ENCODE results near the gene EPS15.

- TF ChIP-seq, protein P1, sequence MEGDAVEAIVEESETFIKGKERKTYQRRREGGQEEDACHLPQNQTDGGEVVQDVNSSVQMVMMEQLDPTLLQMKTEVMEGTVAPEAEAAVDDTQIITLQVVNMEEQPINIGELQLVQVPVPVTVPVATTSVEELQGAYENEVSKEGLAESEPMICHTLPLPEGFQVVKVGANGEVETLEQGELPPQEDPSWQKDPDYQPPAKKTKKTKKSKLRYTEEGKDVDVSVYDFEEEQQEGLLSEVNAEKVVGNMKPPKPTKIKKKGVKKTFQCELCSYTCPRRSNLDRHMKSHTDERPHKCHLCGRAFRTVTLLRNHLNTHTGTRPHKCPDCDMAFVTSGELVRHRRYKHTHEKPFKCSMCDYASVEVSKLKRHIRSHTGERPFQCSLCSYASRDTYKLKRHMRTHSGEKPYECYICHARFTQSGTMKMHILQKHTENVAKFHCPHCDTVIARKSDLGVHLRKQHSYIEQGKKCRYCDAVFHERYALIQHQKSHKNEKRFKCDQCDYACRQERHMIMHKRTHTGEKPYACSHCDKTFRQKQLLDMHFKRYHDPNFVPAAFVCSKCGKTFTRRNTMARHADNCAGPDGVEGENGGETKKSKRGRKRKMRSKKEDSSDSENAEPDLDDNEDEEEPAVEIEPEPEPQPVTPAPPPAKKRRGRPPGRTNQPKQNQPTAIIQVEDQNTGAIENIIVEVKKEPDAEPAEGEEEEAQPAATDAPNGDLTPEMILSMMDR (tag by site-specific recombination; IDR thresholded peaks at IDR 0.05) = no peak
- TF ChIP-seq, protein P2, sequence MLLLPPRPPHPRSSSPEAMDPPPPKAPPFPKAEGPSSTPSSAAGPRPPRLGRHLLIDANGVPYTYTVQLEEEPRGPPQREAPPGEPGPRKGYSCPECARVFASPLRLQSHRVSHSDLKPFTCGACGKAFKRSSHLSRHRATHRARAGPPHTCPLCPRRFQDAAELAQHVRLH (tag by site-specific recombination; IDR thresholded peaks at IDR 0.05) = no peak
- no peak for TF ChIP-seq ZNF629 (tag by site-specific recombination; IDR thresholded peaks at IDR 0.05)
- TF ChIP-seq, protein P3, sequence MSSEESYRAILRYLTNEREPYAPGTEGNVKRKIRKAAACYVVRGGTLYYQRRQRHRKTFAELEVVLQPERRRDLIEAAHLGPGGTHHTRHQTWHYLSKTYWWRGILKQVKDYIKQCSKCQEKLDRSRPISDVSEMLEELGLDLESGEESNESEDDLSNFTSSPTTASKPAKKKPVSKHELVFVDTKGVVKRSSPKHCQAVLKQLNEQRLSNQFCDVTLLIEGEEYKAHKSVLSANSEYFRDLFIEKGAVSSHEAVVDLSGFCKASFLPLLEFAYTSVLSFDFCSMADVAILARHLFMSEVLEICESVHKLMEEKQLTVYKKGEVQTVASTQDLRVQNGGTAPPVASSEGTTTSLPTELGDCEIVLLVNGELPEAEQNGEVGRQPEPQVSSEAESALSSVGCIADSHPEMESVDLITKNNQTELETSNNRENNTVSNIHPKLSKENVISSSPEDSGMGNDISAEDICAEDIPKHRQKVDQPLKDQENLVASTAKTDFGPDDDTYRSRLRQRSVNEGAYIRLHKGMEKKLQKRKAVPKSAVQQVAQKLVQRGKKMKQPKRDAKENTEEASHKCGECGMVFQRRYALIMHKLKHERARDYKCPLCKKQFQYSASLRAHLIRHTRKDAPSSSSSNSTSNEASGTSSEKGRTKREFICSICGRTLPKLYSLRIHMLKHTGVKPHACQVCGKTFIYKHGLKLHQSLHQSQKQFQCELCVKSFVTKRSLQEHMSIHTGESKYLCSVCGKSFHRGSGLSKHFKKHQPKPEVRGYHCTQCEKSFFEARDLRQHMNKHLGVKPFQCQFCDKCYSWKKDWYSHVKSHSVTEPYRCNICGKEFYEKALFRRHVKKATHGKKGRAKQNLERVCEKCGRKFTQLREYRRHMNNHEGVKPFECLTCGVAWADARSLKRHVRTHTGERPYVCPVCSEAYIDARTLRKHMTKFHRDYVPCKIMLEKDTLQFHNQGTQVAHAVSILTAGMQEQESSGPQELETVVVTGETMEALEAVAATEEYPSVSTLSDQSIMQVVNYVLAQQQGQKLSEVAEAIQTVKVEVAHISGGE (tag by site-specific recombination; conservative IDR thresholded peaks at IDR 0.05; ENCODE audit: low read depth) = no peak
- no peak for TF ChIP-seq ZNF624 (tag by site-specific recombination; IDR thresholded peaks at IDR 0.05)
- no peak for TF ChIP-seq ZFP41 (tag by site-specific recombination; IDR thresholded peaks at IDR 0.05; ENCODE audit: borderline replicate concordance)
- TF ChIP-seq SP2 (tag by site-specific recombination; IDR thresholded peaks at IDR 0.05) = no peak
- no peak for TF ChIP-seq YY1 (tag by site-specific recombination; IDR thresholded peaks at IDR 0.05)
- TF ChIP-seq ZSCAN16 (tag by site-specific recombination; IDR thresholded peaks at IDR 0.05) = no peak
- TF ChIP-seq TCF7L2 (IDR thresholded peaks at IDR 0.05; ENCODE audit: borderline replicate concordance, low read depth, low read length) = no peak
- TF ChIP-seq ZNF146 (tag by site-specific recombination; IDR thresholded peaks at IDR 0.05) = no peak
- no peak for TF ChIP-seq ZNF274 (IDR thresholded peaks at IDR 0.05; ENCODE audit: low read length)
- no peak for TF ChIP-seq ZNF274 (tag by site-specific recombination; IDR thresholded peaks at IDR 0.05; ENCODE audit: borderline replicate concordance)
These were observed 146.5 kb downstream of the EPS15 start for GRCh38 chr1:51372561-51372960.
